ENCODE data around the gene ANKRD40CL.
A peak's percentile ranks its signal among the peaks of the same experiment; 100 is the strongest.

DNA sequence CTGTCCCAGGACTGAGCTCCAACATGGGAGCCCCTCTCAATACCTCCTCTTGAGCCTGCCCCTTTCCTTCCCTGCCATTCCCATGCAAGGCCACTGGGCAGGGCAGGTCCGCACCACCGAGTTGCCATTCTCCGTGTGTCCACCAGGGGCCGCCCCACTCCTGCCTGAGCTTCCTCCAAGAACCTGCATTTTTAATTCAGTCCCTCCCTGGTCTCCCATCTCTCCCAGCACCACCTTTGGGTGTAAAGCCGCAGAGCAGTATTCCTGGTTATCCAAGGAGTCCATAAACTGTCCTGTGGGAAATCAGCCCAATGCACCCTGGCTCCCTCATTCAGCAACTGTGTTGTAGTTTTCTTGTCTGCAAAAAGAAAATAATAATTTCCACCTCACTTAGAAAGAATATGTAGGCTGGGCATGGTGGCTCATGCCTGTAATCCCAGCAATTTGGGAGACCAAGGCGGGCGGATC, 15.9 kb upstream of the ANKRD40CL start:
- peak in 1 of 2 donors; percentile 7 for TF ChIP-seq EP300 (IDR thresholded peaks at IDR 0.05)
- TF ChIP-seq CTCF (IDR thresholded peaks at IDR 0.05), result peak; percentile 94 to 99 (median 98)

Data from tibial nerve (tissue), 4 donors.